PC-9 (cell line): ENCODE measurements around the gene BMP8A.

Experiments used
- EZH2 ChIP-seq: fragments of 200-600 bp; sonication (generic); IDR thresholded peaks from 2 replicates; pipeline ENCODE4 v1.8.0; 2017; ENCODE audit warnings: antibody characterized with exemption, low read depth
- TF ChIP-seq, protein P1 (sequence below): fragments of 200-600 bp; sonication (generic); conservative IDR thresholded peaks from 2 replicates; pipeline ENCODE4 v1.6.1; 2017; ENCODE audit warnings: mixed run types, antibody characterized with exemption, mild to moderate bottlenecking, moderate library complexity

GRCh38 chr1:39499668-39500067 lies 8.2 kb downstream of the BMP8A start:
- TF ChIP-seq, protein P1, sequence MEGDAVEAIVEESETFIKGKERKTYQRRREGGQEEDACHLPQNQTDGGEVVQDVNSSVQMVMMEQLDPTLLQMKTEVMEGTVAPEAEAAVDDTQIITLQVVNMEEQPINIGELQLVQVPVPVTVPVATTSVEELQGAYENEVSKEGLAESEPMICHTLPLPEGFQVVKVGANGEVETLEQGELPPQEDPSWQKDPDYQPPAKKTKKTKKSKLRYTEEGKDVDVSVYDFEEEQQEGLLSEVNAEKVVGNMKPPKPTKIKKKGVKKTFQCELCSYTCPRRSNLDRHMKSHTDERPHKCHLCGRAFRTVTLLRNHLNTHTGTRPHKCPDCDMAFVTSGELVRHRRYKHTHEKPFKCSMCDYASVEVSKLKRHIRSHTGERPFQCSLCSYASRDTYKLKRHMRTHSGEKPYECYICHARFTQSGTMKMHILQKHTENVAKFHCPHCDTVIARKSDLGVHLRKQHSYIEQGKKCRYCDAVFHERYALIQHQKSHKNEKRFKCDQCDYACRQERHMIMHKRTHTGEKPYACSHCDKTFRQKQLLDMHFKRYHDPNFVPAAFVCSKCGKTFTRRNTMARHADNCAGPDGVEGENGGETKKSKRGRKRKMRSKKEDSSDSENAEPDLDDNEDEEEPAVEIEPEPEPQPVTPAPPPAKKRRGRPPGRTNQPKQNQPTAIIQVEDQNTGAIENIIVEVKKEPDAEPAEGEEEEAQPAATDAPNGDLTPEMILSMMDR, result no peak
- TF ChIP-seq EZH2, result no peak
